GM12878 (cell line): ENCODE measurements around the gene NMT1. TPM values are rescaled to one million over a fixed set of nuclear protein-coding genes. Genes with fewer than 3 reads are reported as not detected.
"Not testable (repeated sequence)": the region's sequence is repeated elsewhere in the genome, so short reads cannot be mapped to it uniquely, and the experiment has no call there.

Experiments used
- ATAC-seq: fragments of 200-7000 bp; cut with Tn5 transposase; 3 replicates; pipeline ENCODE4 v1.9.1; 2020; ENCODE audit warnings: mild to moderate bottlenecking, moderate library complexity
- BruUV-seq: library from RNA; stranded (reverse); fragments of 400-500 nt; replicated peaks from 2 replicates; lab custom pipeline; 2021; lab: Mats Ljungman, UMichigan
- CTCF ChIA-PET: fragments of 300-600 bp; sonication (Branson Sonifier 250); formaldehyde crosslinking; extraction: SDS; loops from one replicate; lab custom pipeline; 2021; ENCODE audit warnings: inconsistent platforms; lab: Yijun Ruan, JAX
- POLR2A ChIA-PET: fragments of 350-600 bp; formaldehyde crosslinking; extraction: SDS; loops from one replicate; lab custom pipeline; 2021; ENCODE audit warnings: inconsistent platforms; lab: Charles Lee
- RAD21 ChIA-PET: fragments of 300-600 bp; sonication (Branson Sonifier 250); formaldehyde crosslinking; loops from one replicate; lab custom pipeline; 2023; ENCODE audit warnings: antibody characterized with exemption; ENCODE audit not compliant: unreplicated experiment; lab: Charles Lee
- SMC1A ChIA-PET: fragments of 300-600 bp; sonication (Branson Sonifier 250); formaldehyde crosslinking; loops from one replicate; lab custom pipeline; 2023; ENCODE audit not compliant: unreplicated experiment, uncharacterized antibody; lab: Charles Lee
- DNase-seq: peaks from one replicate; pipeline ENCODE4 v3.0.0-alpha.2; 2011; ENCODE audit warnings: low read depth, low spot score
- FAIRE-seq: peaks from 3 replicates; lab custom pipeline; 2011; peaks lifted over from hg19 to GRCh38; lab: Jason Lieb, UNC
- H2AFZ ChIP-seq: 2 replicates; pipeline ENCODE4 v1.6.0; 2011; ENCODE audit warnings: low read depth, low read length, control low read depth; ENCODE audit not compliant: control insufficient read depth
- H3K27ac ChIP-seq: 2 replicates; pipeline ENCODE4 v1.5.1; 2011; ENCODE audit warnings: control low read depth; ENCODE audit not compliant: control insufficient read depth, insufficient read depth
- H3K27me3 ChIP-seq, 2 experiments: replicated peaks in 1 of 2; 2 replicates each; pipeline versions ENCODE4 v1.6.0 to v1.6.1; 2011; ENCODE audit warnings: low read length in 1 of 2; ENCODE audit not compliant: control insufficient read depth in 2 of 2, insufficient read depth in 2 of 2
- H3K36me3 ChIP-seq, 2 experiments: 2 replicates each; pipeline ENCODE4 v1.5.1; 2011; ENCODE audit warnings: low read length in 1 of 2; ENCODE audit not compliant: control insufficient read depth in 2 of 2, insufficient read depth in 2 of 2
- H3K4me1 ChIP-seq: 2 replicates; pipeline ENCODE4 v1.6.1; 2011; ENCODE audit warnings: mild to moderate bottlenecking, low read length, moderate library complexity, mixed read lengths; ENCODE audit not compliant: control insufficient read depth, insufficient read depth
- H3K4me2 ChIP-seq: 2 replicates; pipeline ENCODE4 v1.6.0; 2011; ENCODE audit warnings: control low read depth; ENCODE audit not compliant: control insufficient read depth, insufficient read depth
- H3K4me3 ChIP-seq: fragments of 200-600 bp; sonication (generic); 2 replicates; pipeline ENCODE4 v1.5.1; 2016
- H3K79me2 ChIP-seq: 2 replicates; pipeline ENCODE4 v1.6.0; 2011; ENCODE audit warnings: low read length; ENCODE audit not compliant: control insufficient read depth, insufficient read depth
- H3K9ac ChIP-seq: 2 replicates; pipeline ENCODE4 v1.8.0; 2011; ENCODE audit warnings: low read length, control low read depth, mixed read lengths; ENCODE audit not compliant: control insufficient read depth, insufficient read depth
- H3K9me3 ChIP-seq: replicated peaks from 3 replicates; pipeline ENCODE4 v1.5.1; 2011; ENCODE audit warnings: mild to moderate bottlenecking, low read length; ENCODE audit not compliant: control insufficient read depth, insufficient read depth
- H4K20me1 ChIP-seq: 2 replicates; pipeline ENCODE4 v1.6.0; 2011; ENCODE audit not compliant: control insufficient read depth, insufficient read depth
- NR2C2 ChIP-seq: IDR thresholded peaks from 2 replicates; pipeline ENCODE4 v1.6.1; 2011; ENCODE audit warnings: borderline replicate concordance, low read depth; ENCODE audit not compliant: control insufficient read depth, insufficient read length
- SUPT20H ChIP-seq: IDR thresholded peaks from 2 replicates; pipeline ENCODE4 v1.6.1; 2011; ENCODE audit warnings: low read depth, mild to moderate bottlenecking, low read length, moderate library complexity, borderline replicate concordance; ENCODE audit not compliant: control insufficient read depth
- WGBS: methylation state at CpG from one replicate; pipeline ENCODE4 v1.1.6; 2016; ENCODE audit warnings: low lambda C conversion rate; ENCODE audit not compliant: insufficient replicate concordance, insufficient coverage; ENCODE audit errors: missing lambda C conversion rate; 5-methylcytosine and 5-hydroxymethylcytosine counted together
- in situ Hi-C: fragments of 300-500 bp; cut with MboI; formaldehyde crosslinking; loops from 9 replicates; pipeline ENCODE4 v1.14.3; 2018; ENCODE audit warnings: mixed read lengths
- intact Hi-C: fragments of 100-400 bp; cut with micrococcal nuclease; formaldehyde crosslinking; loops from one replicate; pipeline ENCODE4 v1.14.2; 2022; ENCODE audit not compliant: unreplicated experiment
- polyA plus RNA-seq, 11 experiments: library from polyadenylated mRNA; depleted of rRNA in 4 of 11; unstranded in 6 of 11; stranded (reverse) in 5 of 11; fragments of >200 nt; fragmentation: Nextera tagmentation in 4 of 11; fragmentation: Illumina TruSeq in 1 of 11; extraction: Ambion mirVana in 4 of 11; extraction: Trizol in 1 of 11; gene quantifications; 1 replicate in 1 of 11; 2 replicates in 10 of 11; pipeline versions ENCODE4 v1.2.1 to v1.2.3, GENCODE V29; 2011 to 2016; ENCODE audit warnings: inconsistent platforms in 2 of 11, missing spikeins in 2 of 11, low read depth in 1 of 11
- total RNA-seq, 4 experiments: library from RNA; depleted of rRNA in 3 of 4; stranded (reverse); fragments of >200 nt in 3 of 4; fragmentation: Illumina TruSeq in 1 of 4; extraction: Trizol in 1 of 4; gene quantifications; 2 replicates each; pipeline versions ENCODE4 v1.2.1 to v1.2.3, GENCODE V29; 2013 to 2021
- TF ChIP-seq, protein P1 (sequence below): fragments of 450-650 bp; IDR thresholded peaks from 2 replicates; pipeline ENCODE4 v1.6.1; 2016; ENCODE audit warnings: mild to moderate bottlenecking

The NMT1 gene
- total and polyA plus RNA-seq, 10 of the 15 experiments (the other 5 are each of a cell fraction or from before 2014, with no cell fraction given): 96.7 to 395 (median 222) TPM

- TF ChIP-seq, protein P1, sequence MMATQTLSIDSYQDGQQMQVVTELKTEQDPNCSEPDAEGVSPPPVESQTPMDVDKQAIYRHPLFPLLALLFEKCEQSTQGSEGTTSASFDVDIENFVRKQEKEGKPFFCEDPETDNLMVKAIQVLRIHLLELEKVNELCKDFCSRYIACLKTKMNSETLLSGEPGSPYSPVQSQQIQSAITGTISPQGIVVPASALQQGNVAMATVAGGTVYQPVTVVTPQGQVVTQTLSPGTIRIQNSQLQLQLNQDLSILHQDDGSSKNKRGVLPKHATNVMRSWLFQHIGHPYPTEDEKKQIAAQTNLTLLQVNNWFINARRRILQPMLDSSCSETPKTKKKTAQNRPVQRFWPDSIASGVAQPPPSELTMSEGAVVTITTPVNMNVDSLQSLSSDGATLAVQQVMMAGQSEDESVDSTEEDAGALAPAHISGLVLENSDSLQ: no peak
- TF ChIP-seq NR2C2: no peak
- TF ChIP-seq SUPT20H: no peak
Measured at GRCh38 chr17:45051060-45051719, 9.9 kb upstream of the NMT1 start, which contains the start of gene DCAKD (continued).

GRCh38 chr17:45051720-45052051, 9.4 kb upstream of the NMT1 start:
- in situ Hi-C loops, H3K4me3 ChIP-seq, H3K4me2 ChIP-seq, FAIRE-seq, H3K36me3 ChIP-seq, DNase-seq, H3K27me3 ChIP-seq, BruUV-seq, H4K20me1 ChIP-seq, H2AFZ ChIP-seq, H3K9me3 ChIP-seq, H3K27ac ChIP-seq, ATAC-seq, intact Hi-C loops, H3K9ac ChIP-seq: not testable (repeated sequence)
- Histone ChIP-seq H3K79me2 (peaks cover 47% of the 10 kb centered on the region), H3K4me1 (peaks cover 13% of the 10 kb centered on the region)
- no CpG with 5 or more reads among the region's 54 CpGs for WGBS
- ChIA-PET RAD21 (interaction anchor here (1.5 to 4.3 kb wide), 3 partner anchors 11 to 25 kb away, joined by 4 to 49 read pairs (median 25); partner anchors contain the start of gene NMT1), CTCF (interaction anchor here (2.9 kb wide), 1 partner anchor 10 kb away, joined by 35 read pairs; the partner anchor contains the start of gene NMT1), SMC1A (interaction anchor here (2.9 to 4.2 kb wide), 3 partner anchors 11 to 20 kb away, joined by 20 to 38 read pairs (median 30); partner anchors contain the start of gene NMT1), POLR2A (interaction anchor here (1.6 to 7.1 kb wide), 4 partner anchors 9 to 24 kb away, joined by 5 to 119 read pairs (median 20); partner anchors contain the start of gene NMT1)
